Measurements from ENCODE around the gene BMP7. TPM values are rescaled to one million over a fixed set of nuclear protein-coding genes. Genes with fewer than 3 reads are reported as not detected.

Gene BMP7
- total RNA-seq, 2 experiments from 2014 or later = 2.2 to 94.2 TPM

DNA sequence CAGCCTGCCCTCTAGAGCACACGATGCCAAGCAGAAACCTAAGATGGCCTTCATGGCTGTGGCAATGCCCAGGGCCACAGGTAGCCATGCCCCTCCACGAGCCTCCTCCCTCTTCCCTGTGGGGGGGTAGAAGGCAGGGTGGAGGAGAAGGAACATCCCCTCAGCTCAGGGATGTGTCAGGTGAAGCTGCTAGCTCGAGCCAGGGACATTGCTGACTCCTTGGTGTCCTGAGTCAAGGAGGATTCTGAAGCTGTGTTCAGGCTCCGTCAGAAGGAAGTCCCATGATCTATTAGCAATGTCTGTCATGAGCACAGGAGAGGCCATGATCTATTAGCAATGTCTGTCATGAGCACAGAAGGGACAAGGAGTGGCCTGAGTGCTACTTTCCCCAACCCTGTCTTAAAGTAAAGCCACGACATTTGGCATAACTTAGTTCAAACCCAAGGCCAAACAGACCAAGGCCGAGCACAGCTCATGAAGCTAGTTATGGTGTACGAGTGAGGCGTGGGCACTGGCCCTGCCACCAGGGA lies 87.8 kb downstream of the BMP7 start:
- intact Hi-C loops (cut with micrococcal nuclease; ENCODE audit: unreplicated experiment) = no loop called here
- Histone ChIP-seq H3K9me3 (ENCODE audit: low read length) (no peaks in the 10 kb centered on the region), H3K4me2 (ENCODE audit: low read length) (no peak overlapping the region), H3K79me2 (ENCODE audit: insufficient read depth, low read depth, low read length) (no peaks in the 10 kb centered on the region), H3K4me1 (ENCODE audit: insufficient read depth, low read length, poor library complexity, severe bottlenecking) (no peaks in the 10 kb centered on the region), H3K4me3 (ENCODE audit: low read depth, low read length, poor library complexity, severe bottlenecking) (no peak overlapping the region), H3K36me3 (ENCODE audit: insufficient read depth, low read length) (peaks cover 45% of the 10 kb centered on the region; the same call in 1 of the 2 replicates), H2AFZ (ENCODE audit: low read length) (no peak overlapping the region), H3K9me2 (ENCODE audit: insufficient read depth, low read length) (no peaks in the 10 kb centered on the region), H4K20me1 (ENCODE audit: insufficient read depth, low read length) (no peaks in the 10 kb centered on the region), H3K27ac (ENCODE audit: low read depth, low read length, poor library complexity, severe bottlenecking) (no peak overlapping the region)
- ChIA-PET POLR2A (no interaction called here), CTCF (ENCODE audit: unreplicated experiment) (no interaction called here)
- DNase-seq (ENCODE audit: low spot score) = no peak
- BruUV-seq (replicated peaks) = no TSS peak
- TF ChIP-seq, protein P1, sequence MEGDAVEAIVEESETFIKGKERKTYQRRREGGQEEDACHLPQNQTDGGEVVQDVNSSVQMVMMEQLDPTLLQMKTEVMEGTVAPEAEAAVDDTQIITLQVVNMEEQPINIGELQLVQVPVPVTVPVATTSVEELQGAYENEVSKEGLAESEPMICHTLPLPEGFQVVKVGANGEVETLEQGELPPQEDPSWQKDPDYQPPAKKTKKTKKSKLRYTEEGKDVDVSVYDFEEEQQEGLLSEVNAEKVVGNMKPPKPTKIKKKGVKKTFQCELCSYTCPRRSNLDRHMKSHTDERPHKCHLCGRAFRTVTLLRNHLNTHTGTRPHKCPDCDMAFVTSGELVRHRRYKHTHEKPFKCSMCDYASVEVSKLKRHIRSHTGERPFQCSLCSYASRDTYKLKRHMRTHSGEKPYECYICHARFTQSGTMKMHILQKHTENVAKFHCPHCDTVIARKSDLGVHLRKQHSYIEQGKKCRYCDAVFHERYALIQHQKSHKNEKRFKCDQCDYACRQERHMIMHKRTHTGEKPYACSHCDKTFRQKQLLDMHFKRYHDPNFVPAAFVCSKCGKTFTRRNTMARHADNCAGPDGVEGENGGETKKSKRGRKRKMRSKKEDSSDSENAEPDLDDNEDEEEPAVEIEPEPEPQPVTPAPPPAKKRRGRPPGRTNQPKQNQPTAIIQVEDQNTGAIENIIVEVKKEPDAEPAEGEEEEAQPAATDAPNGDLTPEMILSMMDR (conservative IDR thresholded peaks at IDR 0.05; ENCODE audit: low read length) = no peak
- no peak for TF ChIP-seq EZH2phosphoT487 (IDR thresholded peaks at IDR 0.05; ENCODE audit: borderline replicate concordance, low read depth, low read length)

DNA sequence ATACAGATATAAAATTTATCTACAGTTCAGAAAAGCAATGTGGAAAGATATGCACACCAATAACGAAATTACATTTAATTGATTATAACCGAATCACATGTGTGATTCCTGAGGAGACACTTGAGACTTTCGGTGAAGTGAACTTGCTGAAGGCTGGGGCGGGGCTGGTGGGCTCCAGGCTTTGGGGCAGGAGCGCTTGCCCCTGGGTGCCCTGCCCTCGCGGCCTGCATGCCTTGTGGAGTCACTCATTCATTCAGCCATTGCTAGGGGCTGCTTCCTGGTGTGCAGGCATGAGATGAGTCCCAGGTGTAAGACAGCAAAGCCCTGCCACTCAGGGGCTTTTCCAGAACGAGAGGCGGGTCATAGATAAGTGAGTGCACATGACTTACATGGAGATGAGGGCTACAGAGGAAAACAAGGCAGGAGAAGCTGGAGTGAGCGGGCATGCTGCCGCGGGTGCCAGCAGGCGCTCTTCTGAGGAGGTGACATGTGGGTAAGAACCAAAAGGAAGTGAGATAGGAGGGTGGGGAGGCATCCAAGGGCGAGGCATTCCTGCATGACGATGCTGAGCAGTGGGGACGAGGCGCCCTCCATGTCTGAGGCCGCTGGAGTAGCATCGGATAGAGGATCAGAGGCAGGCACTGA lies 88.7 kb downstream of the BMP7 start:
- POLR2A ChIA-PET = no interaction called here
- intact Hi-C loops (cut with micrococcal nuclease; ENCODE audit: unreplicated experiment) = no loop called here

More for the DNA sequence above, 88.7 kb downstream of the BMP7 start:
- no peaks in the 10 kb centered on the region for H3K9me3 ChIP-seq (ENCODE audit: low read length)
- H3K4me1 ChIP-seq (ENCODE audit: insufficient read depth, low read length, poor library complexity, severe bottlenecking) = no peaks in the 10 kb centered on the region
- H3K36me3 ChIP-seq (ENCODE audit: insufficient read depth, low read length) = peaks cover 44% of the 10 kb centered on the region; the same call in 1 of the 2 replicates
- H3K79me2 ChIP-seq (ENCODE audit: insufficient read depth, low read depth, low read length) = no peaks in the 10 kb centered on the region
- no peaks in the 10 kb centered on the region for H4K20me1 ChIP-seq (ENCODE audit: insufficient read depth, low read length)
- CTCF ChIA-PET (ENCODE audit: unreplicated experiment) = no interaction called here
- H3K4me2 ChIP-seq (ENCODE audit: low read length) = no peak overlapping the region
- no peak overlapping the region for H3K27ac ChIP-seq (ENCODE audit: low read depth, low read length, poor library complexity, severe bottlenecking)
- BruUV-seq (replicated peaks) = no TSS peak
- no peak for DNase-seq (ENCODE audit: low spot score)
- no peak overlapping the region for H2AFZ ChIP-seq (ENCODE audit: low read length)
- no peaks in the 10 kb centered on the region for H3K9me2 ChIP-seq (ENCODE audit: insufficient read depth, low read length)
- no peak for TF ChIP-seq EZH2phosphoT487 (IDR thresholded peaks at IDR 0.05; ENCODE audit: borderline replicate concordance, low read depth, low read length)
- TF ChIP-seq, protein P1 (conservative IDR thresholded peaks at IDR 0.05; ENCODE audit: low read length) = no peak
- no peak overlapping the region for H3K4me3 ChIP-seq (ENCODE audit: low read depth, low read length, poor library complexity, severe bottlenecking)

Data from OCI-LY7 (cell line).